Gastrocnemius medialis (tissue), 4 donors: Measurements from ENCODE around the gene MED26.

Source experiments
- CTCF ChIP-seq, 5 experiments: fragments of 450-650 bp in 3 of 5; fragments of 200-600 bp in 2 of 5; sonication (generic) in 2 of 5; IDR thresholded peaks in 4 of 5; conservative IDR thresholded peaks in 1 of 5; 1 replicate in 4 of 5; 2 replicates in 1 of 5; pipeline ENCODE4 v1.5.1; 2016 to 2019; ENCODE audit warnings: antibody characterized with exemption in 5 of 5, mild to moderate bottlenecking in 3 of 5, moderate library complexity in 3 of 5
- POLR2A ChIP-seq, 2 donors: fragments of 450-650 bp; IDR thresholded peaks; one replicate each; pipeline ENCODE4 v1.6.1; 2017; ENCODE audit warnings: antibody characterized with exemption in 2 of 2, mild to moderate bottlenecking in 2 of 2, moderate library complexity in 2 of 2

GRCh38 chr19:16624236-16624635 lies 3.8 kb downstream of the MED26 start:
- no peak for TF ChIP-seq CTCF (IDR thresholded peaks at IDR 0.05 in 4 of 5, conservative IDR thresholded peaks at IDR 0.05 in 1 of 5)
- no peak for TF ChIP-seq POLR2A (IDR thresholded peaks at IDR 0.05)
